ENCODE data around the gene TNNT2. TPM values are rescaled to one million over a fixed set of nuclear protein-coding genes. Genes with fewer than 3 reads are reported as not detected.
A peak's percentile ranks its signal among the peaks of the same experiment; 100 is the strongest.

Gene TNNT2
- polyA plus RNA-seq, 12 donors: 582 to 1,903 (median 1,024) TPM

DNA sequence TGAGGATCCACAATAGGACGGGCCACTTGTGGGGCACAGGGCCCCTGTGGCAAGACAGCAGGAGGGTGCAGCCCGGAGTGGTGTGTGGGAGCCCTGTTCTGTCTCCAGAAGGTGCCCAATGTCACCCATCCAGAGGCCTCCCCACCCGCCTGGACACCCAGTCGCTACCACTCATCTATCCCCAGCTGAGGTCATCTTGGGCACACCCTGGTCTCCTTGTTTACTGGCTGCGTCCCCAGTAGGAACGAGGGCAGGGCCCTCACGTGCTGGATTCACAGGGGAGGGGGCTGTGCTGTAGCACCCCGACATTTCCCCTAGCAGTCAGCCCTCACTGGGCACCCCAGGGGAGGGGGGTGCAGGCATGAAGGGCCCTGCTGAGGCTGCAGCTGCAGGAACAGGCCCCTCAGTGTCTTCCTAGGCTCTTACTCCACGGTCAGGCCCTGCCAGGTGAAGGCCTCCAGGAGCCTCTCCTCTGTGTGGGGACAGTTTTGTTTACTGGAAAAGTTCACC lies 2.3 kb upstream of the TNNT2 start:
- no peak for DNase-seq

DNA sequence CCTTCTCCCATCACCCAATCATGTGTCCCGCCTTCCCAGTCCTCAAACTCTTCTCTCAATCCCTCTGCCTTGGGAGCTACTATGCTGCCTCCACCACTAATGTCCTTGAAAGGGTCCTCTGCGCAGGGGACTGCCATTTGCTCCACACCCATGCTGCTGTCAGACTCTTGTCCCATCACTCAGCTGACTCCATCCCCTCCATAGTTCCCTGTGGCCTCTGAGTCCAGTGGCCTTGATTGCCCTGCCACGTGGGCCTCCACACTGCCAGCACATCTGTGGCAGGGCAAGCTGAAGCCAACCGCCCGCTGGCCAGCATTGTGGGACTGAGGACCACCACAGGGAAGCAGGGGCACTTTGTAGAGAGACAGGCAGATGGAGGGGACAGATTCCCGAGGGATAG lies 1.3 kb upstream of the TNNT2 start:
- no peak for DNase-seq

DNA sequence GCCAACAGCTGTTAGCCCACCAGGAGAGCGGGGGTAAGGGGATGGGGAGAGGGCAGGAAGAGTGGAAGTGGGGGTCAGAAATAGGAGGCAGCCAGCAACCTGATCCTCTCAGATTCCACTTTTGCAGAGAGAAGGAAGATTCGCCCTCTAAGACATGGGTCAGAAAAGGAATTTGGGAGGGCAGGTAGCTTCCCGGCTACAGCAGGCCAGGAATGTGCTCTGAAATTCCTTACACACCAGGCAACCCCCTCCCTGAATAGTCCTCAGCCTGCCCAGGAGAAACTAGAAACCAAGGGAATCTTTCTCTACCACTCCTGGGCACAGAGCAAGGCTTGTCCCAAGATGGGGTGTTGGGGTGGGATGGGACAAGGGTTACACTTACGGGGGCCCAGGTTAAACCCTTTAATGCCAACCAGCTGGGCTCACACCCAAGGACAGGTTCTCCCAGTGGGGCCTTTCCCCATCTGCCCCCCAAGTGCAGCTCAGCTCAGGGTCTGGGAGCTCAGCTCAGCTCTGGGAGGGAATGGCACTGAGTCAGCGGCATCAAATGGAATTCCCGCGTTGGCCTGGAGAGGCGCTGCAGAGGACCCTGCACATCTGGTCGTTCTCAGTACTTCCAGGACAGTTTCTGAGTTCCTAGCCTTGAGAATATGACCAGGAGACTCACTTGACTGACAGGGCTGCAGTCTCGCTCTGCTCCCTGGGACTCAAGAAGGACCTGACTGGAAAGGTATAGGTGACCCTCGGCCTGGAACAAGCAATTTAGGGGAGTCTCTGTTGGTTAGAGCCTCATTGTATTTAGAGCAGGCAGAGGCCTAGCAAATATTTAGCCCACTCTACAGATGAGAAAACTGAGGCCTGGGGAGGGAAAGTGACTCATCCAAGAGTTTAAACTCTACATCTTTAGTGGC lies 761 bp downstream of the TNNT2 start:
- peak; percentile 30 for DNase-seq

DNA sequence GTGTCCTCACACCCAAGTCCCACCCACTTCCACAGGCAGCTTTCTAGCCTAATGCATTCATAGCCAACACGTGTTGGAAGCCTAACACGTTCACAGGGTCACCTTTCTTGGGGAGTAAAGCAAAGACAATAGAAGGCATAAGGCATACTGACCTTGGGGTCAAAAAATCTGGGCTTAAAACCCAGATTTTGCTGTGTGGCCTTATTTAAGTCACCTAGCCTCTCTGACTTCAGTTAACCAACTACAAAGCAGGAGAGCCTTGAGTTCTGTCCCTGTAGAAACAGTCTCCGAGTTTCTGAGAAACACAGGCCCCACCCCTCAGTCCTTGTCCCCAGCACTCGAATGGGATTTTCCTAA lies 1.4 kb downstream of the TNNT2 start:
- no peak for DNase-seq

DNA sequence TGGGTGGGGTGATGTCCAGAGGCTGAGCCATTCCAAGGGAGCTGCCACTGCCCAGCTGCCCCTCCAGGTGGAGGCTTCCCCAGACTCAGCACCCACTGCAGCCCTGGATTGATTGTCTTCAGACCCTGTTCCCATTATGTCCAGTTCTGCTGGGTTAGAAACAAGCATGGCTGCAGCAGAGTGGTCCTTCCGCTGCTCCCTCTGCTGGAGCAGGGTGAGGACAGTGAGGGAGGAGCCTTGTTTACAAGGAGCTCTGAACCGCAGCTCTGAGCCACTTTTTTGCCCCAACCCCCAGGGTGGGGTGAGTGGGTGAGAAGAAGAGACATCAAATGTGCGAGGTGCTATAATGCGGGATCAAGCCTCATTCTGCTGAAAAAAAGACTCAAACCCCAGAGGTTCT lies 2.3 kb downstream of the TNNT2 start:
- DNase-seq: no peak

DNA sequence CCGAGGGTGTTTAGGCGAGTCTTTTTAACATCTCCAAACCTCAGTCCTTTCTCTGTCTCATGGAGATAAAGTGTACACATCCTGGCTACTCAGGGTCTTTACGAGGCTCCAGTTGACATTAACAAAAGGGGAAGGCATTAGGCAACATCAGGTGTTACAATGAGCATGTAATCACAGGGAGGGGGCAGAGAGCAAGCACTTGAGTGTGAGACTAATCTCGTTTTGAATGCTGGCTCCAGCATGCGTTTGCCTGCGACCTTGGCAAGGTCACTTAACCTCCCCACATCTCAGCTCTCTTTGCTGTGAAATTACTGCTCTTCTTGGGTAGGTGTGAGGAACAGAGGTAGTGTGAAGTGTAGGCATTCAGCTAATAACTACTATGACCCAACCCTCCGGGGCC lies 3.1 kb downstream of the TNNT2 start:
- no peak for DNase-seq

DNA sequence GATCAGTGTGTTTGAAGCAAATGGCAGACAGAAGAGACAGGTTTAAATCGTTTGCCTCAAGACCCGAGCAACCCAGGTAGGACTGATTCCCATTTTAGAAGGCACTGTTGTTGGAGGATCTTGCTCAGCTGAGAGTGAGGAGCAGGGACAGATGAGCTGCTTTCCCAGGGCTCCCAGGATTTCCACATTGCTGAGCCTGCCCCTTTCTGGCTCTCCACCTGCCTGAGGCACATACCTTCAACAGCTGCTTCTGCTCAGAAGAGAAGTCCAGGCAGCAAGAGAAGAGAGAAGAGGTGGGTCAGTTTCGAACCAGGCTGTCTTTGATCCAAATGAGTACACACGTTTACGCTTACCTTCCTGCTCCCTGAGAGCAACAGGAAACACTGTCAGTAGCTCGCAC lies 5.7 kb downstream of the TNNT2 start:
- no peak for DNase-seq

DNA sequence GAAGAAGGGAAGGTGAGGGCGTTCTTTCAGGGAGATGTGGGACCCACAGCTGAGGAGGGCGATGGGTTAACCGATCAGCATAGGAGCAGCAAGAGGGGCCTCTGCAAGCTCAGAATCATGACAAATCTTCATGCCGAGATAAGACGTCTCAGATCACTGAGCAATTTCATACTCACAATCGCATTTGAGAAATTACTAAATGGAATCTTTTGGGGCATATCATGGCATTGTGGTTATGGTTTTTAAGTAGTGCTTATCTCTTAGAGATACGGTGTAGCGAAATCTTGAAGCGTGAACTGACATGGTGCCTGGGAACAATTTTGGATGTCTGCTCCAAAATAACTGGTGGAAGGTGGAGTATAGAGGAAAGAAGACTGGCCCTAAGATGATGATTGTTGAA lies 6.2 kb downstream of the TNNT2 start:
- no peak for DNase-seq

DNA sequence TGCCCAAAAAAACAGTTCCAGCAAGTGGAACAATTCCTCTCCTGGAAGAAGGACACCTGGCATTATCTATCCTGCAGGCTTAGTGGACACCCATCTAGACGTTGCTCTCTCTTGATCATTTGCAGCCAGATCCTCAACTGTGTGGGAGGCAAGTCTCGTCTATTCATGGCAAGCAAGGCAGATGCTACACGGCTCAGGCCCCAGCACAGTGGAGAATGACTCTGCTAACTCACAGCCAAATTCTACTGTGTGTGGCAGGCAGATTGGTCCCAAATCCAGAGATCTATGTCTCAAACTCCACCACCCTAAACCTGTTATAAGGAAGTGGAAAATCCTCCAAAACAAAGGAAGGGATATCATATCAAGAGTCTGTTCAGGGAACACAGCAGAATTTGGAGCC lies 7.0 kb downstream of the TNNT2 start:
- DNase-seq: no peak

DNA sequence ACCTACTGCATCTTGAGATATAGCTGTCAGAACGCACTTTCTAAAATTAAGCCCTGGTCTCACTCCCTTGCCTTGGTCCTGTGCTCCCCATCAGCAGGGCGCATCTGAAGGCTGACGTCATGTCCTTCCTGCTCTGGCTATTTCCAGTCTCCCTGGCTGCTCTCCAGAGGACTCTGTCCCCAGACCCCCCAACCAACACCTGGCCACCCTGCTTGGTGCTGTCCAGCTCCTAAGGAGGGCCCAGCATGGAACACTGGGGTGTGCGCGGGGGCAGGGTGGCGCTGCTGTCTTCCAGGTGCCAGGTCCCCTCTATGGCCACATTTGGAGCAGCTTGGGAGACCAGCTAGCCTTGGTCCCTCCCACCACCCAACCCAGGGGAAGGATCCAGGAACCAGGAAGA lies 8.3 kb downstream of the TNNT2 start:
- DNase-seq: no peak

DNA sequence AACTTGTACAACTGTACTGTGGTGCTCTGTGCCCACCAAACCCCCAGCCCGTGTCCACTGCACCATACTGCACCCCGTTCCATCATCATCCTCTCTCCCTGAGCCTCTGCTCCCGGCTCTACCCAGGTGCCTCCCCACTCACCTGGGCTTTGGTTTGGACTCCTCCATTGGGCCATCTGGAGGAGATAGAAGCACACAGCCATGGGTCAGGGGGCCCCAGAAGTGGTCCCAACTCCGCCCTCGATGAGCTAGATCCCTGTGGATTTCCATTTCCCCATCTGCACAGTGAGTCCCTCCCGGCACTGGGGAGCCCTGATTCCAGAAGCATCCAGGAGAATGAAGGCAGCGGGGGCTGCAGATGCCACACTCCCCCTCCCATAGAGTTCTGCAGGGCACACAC lies 10.8 kb downstream of the TNNT2 start:
- no peak for DNase-seq

DNA sequence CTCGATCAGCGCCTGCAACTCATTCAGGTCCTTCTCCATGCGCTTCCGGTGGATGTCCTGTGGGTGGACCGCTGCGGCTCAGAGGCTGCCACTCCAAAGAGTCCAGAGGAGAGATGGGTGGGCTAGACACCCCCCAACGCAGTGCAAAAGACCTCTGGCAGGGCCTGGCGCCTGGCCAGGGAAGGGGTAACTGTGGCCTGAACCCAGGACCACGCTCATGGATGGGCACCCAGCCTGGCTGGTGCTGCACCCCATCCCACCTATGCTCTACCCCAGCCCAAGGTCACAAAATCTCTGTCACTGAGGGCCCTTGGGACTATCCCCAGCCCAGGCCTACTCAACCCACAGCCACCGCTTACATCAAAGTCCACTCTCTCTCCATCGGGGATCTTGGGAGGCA lies 12.2 kb downstream of the TNNT2 start:
- no peak for DNase-seq

DNA sequence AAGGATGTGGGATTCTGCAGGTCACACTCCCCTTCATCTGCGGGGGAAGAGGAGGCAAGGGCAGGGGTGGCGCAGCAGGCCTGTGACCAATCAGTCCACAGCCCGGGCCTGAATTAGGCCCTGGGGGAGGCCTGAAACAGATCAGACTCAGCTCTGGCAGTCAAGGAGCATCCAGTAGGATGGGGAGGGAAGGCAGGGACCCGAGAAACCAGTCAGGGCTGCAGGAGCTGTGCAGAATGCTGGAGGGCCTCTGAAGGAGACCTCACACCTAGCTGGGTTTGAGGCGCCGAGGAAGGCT lies 12.7 kb downstream of the TNNT2 start:
- no peak for DNase-seq

DNA sequence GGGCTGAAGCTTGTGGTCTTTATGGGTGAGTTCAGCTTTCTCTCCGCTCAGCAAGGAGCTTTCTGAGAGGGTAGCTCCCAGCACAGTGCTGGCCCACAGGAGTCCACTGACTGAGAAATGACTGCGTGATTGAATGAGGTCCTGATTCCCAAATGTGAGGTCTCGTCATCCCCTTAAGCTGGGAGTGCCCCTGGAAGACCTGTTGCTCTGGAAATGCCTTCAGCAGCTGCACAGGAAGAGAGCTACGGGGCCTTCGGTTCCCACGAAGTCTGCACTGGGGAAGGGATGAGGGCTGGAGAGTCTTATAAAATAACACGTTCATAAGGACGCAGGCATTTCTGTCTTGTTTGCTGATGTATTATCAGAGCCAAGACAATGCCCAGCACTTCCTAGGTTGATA lies 14.0 kb downstream of the TNNT2 start:
- no peak for DNase-seq

DNA sequence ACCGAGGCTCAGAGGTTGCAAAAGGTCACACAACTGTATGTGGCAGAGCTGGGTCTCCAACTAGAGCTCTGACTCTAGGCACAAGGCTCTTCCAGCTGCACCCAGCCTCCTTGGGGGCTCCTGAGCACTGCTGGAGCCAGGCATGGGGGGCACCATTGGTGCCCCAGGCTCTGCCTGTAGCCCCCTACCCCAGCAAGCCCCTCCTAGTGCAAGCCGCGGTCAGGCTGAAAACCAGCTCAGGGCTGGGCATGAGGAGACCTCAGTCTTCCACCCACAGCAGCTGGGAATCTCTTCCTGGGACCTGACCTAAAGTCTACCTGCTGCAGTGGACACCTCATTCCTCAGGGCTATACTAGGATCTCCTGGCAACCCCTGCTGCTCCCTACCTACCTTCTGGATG lies 14.6 kb downstream of the TNNT2 start:
- DNase-seq: no peak

DNA sequence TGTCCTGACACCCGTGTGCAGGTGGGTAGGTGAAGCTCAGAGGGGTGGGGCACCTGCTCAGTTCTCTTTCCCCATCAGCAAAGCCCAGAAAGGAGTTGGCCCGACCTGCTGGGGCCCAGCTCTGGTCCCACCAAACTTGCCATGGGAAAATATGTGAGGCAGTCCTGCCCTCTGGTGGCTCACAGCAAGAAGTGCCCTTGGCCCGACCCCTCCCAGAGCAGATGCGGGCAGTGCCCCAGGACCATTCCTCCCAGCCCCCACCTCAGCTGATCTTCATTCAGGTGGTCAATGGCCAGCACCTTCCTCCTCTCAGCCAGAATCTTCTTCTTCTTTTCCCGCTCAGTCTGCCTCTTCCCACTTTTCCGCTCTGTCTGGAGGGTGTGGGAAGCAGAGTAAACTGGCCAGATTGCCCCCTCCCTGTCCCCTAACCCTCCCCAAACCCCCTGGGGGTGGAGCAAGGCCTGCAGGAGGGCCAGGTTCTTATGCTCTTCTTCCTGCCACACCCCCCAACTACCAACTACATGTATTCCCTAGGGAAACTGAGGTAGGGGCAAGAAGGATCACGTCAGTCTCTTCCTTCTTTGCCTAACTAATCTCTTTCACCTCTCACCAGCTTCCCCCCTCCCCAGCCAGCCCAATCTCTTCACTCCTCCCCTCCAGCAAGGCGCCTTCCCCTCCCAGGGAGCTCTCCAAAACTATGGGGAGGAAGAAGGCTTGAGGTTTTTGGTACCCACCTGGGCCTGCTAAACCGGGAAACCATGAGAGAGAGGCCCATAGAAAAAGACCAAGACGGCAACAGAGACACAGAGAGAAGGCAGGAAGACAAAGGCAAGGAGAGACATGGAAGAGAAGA lies 15.6 kb downstream of the TNNT2 start:
- DNase-seq: no peak

DNA sequence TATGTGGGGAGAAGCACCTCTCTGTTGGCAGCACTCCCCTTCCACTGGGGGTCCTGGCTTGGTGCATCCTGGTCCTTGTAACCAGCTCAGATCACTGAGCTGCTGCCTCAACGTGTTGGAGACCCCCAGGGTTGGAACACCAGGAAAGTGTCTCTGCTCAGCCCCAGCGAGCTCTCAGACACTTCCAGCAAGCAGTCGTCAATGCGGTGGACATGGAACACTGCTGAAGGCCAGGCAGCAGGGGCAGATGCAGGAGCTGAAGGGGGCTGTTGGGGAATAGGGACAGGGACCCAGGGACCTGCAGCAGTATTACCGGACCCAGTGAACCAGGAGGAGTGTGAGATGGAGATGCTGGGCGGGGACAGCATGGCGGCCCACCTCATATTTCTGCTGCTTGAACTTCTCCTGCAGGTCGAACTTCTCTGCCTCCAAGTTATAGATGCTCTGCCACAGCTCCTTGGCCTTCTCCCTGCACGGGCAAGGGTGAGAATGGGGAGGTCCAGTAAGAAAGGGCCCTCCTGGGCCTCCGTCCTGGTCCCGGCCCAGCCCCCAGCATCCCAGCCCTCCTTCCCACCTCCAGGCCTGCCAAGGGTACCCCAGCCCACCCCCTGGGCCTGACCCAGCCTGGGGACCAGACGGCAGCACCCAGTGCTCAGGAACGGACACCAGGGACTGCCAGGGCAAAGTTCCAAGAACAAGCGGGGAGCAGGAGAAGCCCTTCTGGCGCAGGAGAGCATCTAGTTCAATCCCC lies 16.4 kb downstream of the TNNT2 start:
- DNase-seq: no peak

DNA sequence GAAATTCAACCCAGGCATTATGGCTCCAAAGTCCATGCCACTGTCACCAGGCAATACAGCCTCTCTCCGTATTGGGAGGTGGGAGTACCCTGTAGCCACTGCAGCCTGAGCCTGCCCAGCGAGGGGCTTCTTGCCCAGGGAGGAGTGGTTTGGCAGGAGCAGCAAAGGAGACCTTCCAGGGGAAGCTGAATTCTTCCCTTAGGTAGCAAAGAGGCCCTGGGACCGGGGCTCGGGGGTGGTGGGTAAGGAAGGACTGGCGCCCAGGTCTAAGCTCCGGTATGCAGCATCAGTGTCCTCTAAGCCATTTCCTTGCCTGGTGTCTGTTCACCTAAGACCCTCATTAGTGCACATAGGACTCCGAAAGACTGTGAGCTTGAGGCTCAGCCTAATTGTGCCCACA lies 17.0 kb downstream of the TNNT2 start:
- DNase-seq: no peak

DNA sequence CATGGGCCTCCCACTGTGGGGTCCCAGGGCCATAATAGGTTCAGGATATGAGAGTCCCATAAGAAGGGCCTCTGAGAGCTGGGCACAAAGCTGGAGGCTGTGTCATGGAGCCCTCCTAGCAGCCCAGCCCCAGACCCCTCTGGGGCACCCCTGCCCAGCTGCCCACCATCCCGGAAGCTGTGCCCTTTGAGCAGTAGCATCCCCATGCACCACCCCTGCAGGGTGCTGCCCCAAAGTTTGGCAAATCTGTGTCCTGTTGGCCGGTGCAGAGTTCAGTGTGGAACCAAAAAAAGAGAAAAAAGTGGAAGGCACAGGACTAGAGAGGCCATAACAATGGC lies 17.6 kb downstream of the TNNT2 start:
- no peak for DNase-seq

DNA sequence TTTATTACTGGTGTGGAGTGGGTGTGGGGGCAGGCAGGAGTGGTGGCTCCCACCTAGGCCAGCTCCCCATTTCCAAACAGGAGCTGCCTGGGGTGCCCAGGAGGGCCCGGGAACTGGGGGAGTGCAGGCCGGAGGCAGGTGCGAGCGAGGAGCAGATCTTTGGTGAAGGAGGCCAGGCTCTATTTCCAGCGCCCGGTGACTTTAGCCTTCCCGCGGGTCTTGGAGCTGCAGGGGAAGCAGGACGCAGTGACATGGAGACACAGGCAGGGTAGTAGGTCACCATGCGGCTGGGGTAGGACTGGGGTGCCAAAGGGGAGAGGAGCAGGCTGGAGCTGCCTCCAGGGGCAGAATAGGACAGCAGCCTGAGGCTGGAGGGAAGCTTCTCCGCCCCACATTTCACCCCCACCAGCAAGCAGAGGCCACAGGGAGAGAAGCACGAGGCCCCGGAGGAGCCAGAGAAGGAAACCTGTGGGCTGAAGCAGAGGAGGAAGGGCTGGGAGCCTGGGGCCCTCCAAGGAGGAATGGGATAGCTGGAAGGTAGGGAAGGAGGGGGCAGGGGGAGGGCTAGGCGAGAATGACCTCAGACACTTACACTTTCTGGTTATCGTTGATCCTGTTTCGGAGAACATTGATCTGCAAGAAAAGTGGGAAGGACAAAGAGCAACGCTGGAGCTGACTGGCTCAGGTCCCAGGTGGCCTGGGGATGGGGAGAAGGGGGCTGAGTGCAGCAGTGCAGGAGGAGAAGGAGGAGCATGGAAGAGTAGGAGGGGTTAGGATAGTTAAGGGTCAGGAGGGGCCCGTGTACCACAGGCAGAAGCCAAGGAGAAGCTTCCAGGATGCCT lies 18.2 kb downstream of the TNNT2 start:
- DNase-seq: no peak

DNA sequence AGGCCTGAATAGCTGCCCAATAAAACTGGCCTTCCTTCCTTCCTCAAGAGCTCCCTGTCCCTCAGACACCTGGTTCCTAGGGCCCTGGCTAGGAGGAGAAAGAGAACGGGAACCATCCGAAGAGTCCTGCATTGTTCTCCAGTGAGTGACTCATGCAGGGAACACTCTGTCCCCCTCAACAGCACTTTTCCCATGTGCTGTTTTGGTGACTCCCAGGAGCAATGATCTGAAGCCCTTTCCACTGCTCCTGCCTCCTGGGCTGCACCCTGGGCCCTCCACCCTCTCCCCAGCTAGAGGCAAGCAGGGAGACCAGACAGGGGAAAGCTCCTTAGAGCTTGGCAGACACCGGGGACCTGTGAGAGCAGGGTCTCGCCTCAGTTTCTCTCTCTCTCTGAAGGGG lies 18.9 kb downstream of the TNNT2 start:
- DNase-seq: no peak

Data from muscle of arm (tissue), 12 donors.